HG03025 (cell line): ENCODE results near the gene NRXN2.
"Not testable (repeated sequence)": the region's sequence is repeated elsewhere in the genome, so short reads cannot be mapped to it uniquely, and the experiment has no call there.

ENCODE experiments used
- ATAC-seq: cut with Tn5 transposase; IDR thresholded peaks from one replicate; pipeline ENCODE4 v1.9.1; 2021; ENCODE audit warnings: mild to moderate bottlenecking, moderate library complexity; ENCODE audit not compliant: unreplicated experiment, low FRiP score

The NRXN2 gene

DNA sequence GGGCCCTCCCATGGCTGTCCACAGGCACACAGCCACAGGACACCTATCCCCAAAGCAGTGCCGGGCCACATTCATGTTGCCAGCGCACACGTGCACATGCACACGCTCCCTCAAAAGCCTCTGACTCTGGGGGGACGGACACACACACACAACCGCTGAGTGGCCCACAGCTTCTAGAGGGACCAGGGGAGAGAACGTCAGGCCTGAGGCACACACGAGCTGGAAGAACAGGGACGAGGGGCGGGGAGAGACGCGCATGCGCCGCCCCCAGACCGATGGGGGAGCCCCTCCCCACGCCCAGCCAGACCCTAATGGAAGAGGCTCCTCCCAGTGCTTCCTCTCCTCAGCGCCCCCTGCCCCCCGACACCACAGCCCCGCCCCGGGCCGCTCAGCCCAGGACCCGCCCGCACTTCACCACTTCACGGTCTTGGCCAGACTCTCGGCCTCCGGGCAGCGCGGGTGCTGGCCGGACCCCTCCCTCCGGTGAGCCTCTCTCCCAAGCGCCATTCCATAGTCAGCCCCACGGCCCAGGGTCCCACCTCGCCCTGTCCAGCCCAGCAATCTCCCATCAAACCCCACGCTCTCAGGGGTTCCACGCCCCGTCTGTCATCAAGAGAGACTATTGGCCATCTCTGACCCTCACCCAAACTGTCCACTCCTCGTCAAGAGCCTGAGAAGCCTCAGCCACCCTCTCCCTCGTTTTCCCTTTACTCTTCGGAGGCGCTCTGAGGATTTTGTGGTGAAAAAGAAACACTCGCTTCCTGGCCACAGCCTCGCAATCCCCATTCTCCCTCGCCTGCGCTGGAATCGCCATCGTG lies 11.7 kb downstream of the NRXN2 start:
- ATAC-seq, result no peak

DNA sequence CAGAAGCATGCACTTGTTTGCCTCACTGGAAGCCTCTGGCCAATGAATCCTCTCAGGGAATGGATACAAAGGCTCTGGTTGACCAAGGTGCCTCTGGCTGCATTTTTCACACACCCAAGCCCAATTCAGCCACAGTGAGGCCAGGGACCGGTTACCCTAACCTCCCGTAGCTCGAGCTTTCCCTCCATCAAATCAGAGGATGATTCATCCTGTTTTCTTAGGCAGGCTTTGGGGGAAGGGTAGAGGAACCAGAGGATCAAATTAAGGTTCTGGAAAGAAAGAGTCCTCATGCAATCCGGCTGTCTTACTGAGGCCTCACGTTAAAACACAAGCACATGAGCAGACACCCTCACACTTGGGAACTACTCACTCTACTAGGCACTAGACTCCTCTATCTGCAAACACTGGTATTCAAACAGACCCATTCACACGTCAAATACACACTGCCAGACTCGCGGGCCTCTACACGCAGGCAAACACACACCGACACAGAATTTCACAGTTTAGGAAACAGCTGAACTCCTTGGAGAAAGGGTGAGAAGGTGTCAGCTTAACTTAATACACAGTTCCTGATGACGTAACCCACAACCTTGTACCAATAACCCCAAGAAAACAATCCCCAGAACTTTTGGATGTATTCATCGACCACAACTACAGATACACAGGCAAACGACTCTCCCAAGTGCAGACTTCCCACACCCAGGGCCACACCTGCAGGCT lies 12.4 kb downstream of the NRXN2 start:
- ATAC-seq, result no peak

GRCh38 chr11:64705501-64705900 lies 17.5 kb downstream of the NRXN2 start:
- ATAC-seq, result no peak

DNA sequence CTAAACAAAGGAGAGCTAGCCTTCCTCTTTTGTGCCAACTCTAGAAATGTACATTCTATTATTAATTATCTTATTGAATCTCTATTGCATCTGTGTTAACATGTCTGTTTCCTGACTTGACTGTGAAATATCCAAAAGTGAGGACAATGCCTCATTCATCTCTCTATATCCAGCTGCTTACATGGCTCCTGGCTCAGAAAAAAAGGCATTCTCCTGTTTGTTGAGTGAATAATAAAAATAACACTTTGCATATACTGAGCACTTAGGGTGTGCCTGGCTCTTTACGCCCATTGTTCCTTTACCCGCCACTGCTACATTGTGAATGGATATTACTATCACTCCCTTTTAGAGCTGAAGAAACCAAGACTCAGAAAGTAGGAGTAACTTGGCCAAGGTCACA lies 19.9 kb downstream of the NRXN2 start:
- ATAC-seq, result no peak

DNA sequence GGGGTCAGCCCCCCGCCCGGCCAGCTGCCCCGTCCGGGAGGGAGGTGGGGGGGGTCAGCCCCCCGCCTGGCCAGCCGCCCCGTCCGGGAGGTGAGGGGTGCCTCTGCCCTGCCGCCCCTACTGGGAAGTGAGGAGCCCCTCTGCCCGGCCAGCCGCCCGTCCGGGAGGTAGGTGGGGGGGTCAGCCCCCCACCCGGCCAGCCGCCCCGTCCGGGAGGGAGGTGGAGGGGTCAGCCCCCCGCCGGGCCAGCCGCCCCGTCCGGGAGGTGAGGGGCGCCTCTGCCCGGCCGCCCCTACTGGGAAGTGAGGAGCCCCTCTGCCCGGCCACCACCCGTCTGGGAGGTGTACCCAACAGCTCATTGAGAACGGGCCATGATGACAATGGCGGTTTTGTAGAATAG lies 21.0 kb downstream of the NRXN2 start:
- ATAC-seq, result not testable (repeated sequence)

DNA sequence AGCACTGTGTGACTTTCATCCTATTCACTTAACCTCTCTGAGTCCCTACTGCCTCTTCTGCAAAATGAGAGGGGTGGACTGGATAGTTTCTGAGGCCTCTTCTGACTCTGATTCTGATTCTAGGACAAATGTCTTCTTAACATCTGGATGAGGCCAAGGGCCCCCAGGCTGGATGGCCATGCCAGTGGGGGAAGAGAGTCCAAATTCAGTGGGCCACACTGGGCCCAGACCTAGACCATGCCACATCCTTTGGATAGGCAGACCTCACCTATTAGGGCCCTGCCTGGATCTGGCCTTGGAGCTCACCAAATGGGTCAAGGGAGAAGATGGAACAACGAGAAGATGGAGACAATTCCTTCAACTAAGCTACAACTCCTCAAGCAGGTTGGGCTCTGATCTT lies 24.6 kb downstream of the NRXN2 start:
- no peak for ATAC-seq

- ATAC-seq, result no peak
Measured at GRCh38 chr11:64697663-64698375, 25.2 kb downstream of the NRXN2 start.

- no peak for ATAC-seq
Measured at GRCh38 chr11:64696045-64696444, 27.0 kb downstream of the NRXN2 start.

GRCh38 chr11:64695548-64695947 lies 27.4 kb downstream of the NRXN2 start:
- no peak for ATAC-seq

DNA sequence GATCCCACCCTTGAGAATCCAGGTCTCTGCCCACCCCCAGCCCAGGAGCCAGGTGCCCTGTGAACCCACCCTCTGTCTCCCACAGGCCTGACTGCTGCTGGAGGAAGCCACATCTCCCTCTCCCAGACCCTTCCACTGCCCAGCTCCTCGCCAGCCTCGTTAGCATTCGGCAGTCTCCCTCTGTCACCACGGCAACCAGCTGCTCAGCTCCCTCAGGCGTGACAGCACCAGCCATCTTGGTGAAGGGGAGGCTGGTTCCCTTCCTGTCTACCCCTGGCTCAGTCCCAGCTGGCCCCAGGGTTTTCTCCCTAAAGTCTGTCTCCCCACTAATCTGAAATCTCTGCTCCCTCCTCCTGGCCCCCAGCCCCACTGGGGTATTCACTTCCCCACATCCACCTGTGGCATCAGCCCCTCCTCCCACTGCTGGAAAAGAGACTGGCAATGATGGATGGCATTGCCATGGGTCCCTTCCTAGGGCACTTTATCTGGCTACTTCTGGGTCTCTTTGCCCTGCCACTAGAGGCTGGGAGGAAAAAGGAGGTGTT lies 28.1 kb downstream of the NRXN2 start:
- no peak for ATAC-seq

- no peak for ATAC-seq
Measured at GRCh38 chr11:64694026-64694755, 28.8 kb downstream of the NRXN2 start.

GRCh38 chr11:64692764-64693331 lies 30.1 kb downstream of the NRXN2 start:
- ATAC-seq, result no peak

- no peak for ATAC-seq
Measured at GRCh38 chr11:64691543-64691942, 31.5 kb downstream of the NRXN2 start.

DNA sequence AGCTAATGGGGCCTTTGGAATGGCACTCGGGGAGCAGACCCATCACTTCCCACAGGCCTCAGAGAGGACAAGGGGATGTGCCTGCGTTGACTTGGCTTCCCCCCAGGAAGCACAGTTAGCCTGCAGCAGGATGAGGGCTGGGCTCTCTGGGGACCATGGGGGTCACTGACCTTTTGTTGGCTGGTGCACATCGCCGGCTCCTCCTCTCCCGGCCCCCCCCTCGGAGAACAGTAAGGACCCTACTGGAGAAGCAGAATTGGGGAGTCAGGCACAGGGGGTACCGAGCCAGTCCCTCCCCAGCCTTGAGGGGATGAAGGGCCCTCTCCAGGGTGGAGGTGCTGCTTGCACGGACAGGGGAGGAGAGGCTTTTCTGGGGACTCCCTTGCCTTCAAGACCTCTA lies 32.8 kb downstream of the NRXN2 start:
- no peak for ATAC-seq

GRCh38 chr11:64688534-64688982 lies 34.4 kb downstream of the NRXN2 start:
- ATAC-seq, result no peak

DNA sequence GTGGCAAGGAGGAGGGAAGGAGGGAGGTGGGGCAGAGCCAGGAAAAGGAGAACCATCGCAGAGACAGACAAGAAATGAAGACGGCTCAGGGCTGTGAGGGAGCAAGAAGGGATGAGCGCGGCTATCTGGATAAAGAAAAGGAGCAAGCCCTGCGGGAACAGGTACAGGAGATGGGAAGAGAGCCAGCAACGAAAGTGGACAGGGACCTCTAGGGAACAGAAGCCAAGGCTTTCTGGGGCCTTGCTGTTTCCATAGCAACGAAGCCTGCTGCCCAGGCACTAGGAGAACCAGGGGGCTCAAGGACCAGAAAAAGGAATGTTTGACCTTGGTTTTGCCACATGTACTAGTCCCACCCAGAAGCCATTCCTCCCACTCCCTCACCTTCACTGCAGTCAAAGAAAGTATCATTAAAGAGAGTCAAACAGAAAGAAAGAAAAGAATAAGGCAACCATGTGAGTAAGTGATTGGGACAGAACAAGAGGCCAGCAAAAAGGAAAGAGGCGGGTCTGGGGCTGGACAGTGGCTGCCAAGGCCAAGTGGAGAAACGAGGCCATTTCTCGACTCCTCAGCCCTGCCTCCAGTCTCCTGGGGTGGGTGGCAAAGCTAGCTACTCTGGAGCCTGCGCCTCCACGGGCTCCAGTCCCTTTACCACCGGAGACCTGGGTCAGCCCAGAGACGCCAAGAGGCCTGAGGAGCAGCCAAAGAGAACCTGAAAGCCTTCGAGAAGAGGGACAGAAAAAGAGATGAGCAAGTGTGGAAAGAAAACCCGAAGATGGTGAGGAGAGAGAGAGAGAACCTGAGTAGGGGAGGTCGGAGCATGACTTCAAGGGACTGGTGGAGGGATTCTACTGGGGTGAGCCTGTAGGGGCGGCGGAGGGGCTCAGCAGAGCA lies 35.1 kb downstream of the NRXN2 start:
- no peak for ATAC-seq

GRCh38 chr11:64687204-64687603 lies 35.8 kb downstream of the NRXN2 start:
- ATAC-seq, result no peak

- no peak for ATAC-seq
Measured at GRCh38 chr11:64686466-64687170, 36.4 kb downstream of the NRXN2 start.
